Memory B cell (primary cell): ENCODE measurements around the gene KCNK1.
"Not testable (repeated sequence)": the region's sequence is repeated elsewhere in the genome, so short reads cannot be mapped to it uniquely, and the experiment has no call there.

ENCODE experiments used
- ATAC-seq: fragments of 150-1000 bp; cut with Tn5 transposase; 2 replicates; pipeline ENCODE4 v1.10.0; 2021; ENCODE audit warnings: low read depth, mild to moderate bottlenecking, moderate library complexity
- DNase-seq, 2 donors: peaks; one replicate each; pipeline ENCODE4 v3.0.0; 2022; ENCODE audit warnings: low spot score in 2 of 2
- H3K27ac Mint-ChIP-seq: one replicate; pipeline ENCODE4 v1.8.0; 2022; ENCODE audit warnings: mild to moderate bottlenecking, moderate library complexity, mixed read lengths
- H3K27me3 Mint-ChIP-seq: one replicate; pipeline ENCODE4 v1.8.0; 2022; ENCODE audit warnings: mixed read lengths
- H3K36me3 Mint-ChIP-seq: one replicate; pipeline ENCODE4 v1.8.0; 2022; ENCODE audit warnings: mild to moderate bottlenecking, mixed read lengths
- H3K4me1 Mint-ChIP-seq: one replicate; pipeline ENCODE4 v1.8.0; 2022; ENCODE audit warnings: mixed read lengths
- H3K4me3 Mint-ChIP-seq: one replicate; pipeline ENCODE4 v1.8.0; 2022; ENCODE audit warnings: mild to moderate bottlenecking, moderate library complexity, mixed read lengths
- H3K9me3 Mint-ChIP-seq: one replicate; pipeline ENCODE4 v1.8.0; 2022; ENCODE audit warnings: mixed read lengths

KCNK1 gene

DNA sequence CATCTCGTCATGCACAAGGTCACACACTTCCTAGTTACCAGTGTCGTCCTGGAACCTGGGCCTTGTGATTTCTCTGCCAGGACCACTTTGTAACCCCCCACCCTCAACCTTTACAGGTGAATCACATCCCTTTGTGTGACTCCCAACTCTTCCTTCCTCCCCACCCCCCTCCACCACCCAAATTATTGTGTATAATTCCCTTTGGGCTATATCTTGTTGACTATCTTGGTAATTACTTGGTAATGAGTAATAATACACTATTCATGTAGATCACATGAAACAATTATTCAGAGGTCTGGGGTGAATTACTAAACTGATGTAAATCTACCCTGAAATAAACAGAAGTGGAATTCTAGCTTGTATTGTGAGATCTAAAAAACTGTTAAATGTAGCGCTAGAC lies 1.7 kb downstream of the KCNK1 start:
- H3K27ac Mint-ChIP-seq, result no peak overlapping the region
- H3K4me3 Mint-ChIP-seq, result no peak overlapping the region
- peaks cover 22% of the 10 kb centered on the region for H3K27me3 Mint-ChIP-seq
- peaks cover 2% of the 10 kb centered on the region for H3K9me3 Mint-ChIP-seq
- H3K4me1 Mint-ChIP-seq, result peaks cover 2% of the 10 kb centered on the region
- DNase-seq (no peak), ATAC-seq (no peak)
- no peaks in the 10 kb centered on the region for H3K36me3 Mint-ChIP-seq

DNA sequence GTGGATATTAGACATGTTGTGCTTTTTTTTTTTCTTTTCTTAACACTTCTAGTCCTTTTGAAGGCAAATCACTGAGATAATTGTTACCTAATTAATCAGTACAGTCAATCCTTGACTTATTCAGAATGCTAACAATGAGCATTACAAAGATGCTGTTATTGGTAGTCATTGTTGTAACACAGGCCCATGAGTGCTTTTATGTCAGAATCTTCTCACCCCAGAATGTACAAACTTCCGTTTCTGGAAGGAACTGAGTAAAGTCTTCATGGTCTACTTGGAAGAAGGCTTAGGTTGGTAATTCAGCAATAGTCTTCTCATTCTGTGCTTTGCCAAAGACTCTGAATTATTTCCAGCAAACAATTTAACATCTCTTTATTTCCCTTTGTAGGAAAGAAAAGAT lies 3.1 kb downstream of the KCNK1 start:
- ATAC-seq (no peak), DNase-seq (no peak)
- Mint-ChIP-seq H3K36me3 (no peaks in the 10 kb centered on the region), H3K27ac (no peak overlapping the region), H3K4me1 (peaks cover 2% of the 10 kb centered on the region), H3K27me3 (peaks cover 16% of the 10 kb centered on the region), H3K4me3 (no peak overlapping the region), H3K9me3 (peaks cover 2% of the 10 kb centered on the region)

DNA sequence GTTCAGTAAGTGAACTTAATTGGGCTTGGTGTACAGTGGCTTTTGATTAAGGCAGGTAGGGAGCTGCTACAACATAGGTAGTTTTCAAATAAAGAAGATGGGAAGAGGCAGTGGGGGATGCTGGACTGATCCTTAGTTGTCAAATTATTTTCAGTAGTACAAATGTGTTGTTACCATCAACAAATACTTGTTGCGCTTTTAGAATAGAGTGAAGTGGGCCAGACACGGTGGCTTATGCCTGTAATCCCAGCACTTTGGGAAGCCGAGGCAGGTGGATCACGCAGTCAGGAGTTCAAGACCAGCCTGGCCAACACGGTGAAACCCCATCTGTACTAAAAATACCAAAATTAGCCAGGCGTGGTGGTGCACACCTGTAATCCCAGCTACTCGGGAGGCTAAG lies 5.5 kb downstream of the KCNK1 start:
- not testable (repeated sequence) for H3K4me1 Mint-ChIP-seq, ATAC-seq, H3K27ac Mint-ChIP-seq, DNase-seq, H3K36me3 Mint-ChIP-seq, H3K9me3 Mint-ChIP-seq, H3K4me3 Mint-ChIP-seq
- peaks cover 16% of the 10 kb centered on the region for H3K27me3 Mint-ChIP-seq

DNA sequence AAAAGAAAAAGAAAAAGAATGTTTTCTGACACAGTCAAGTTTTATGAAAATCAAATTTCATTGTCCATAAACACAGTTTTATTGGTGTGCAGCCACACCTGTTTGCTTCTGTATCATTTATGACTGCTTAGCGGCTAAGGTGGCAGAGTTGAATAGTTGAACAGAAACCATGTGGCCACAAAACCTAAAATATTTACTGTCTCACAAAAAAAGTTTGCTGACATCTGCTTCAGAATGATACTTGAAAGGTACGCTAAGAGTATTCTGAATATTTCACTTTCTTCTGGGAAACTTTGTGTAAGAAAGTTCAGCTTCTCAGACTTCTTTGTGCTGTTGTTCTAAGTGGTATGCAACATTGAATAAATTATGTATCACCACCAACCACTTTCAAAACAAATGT lies 6.2 kb downstream of the KCNK1 start:
- H3K4me3 Mint-ChIP-seq, result no peak overlapping the region
- no peak overlapping the region for H3K27ac Mint-ChIP-seq
- no peaks in the 10 kb centered on the region for H3K36me3 Mint-ChIP-seq
- DNase-seq (no peak), ATAC-seq (no peak)
- H3K9me3 Mint-ChIP-seq, result peaks cover 2% of the 10 kb centered on the region
- H3K27me3 Mint-ChIP-seq, result peaks cover 15% of the 10 kb centered on the region
- H3K4me1 Mint-ChIP-seq, result peaks cover 2% of the 10 kb centered on the region

DNA sequence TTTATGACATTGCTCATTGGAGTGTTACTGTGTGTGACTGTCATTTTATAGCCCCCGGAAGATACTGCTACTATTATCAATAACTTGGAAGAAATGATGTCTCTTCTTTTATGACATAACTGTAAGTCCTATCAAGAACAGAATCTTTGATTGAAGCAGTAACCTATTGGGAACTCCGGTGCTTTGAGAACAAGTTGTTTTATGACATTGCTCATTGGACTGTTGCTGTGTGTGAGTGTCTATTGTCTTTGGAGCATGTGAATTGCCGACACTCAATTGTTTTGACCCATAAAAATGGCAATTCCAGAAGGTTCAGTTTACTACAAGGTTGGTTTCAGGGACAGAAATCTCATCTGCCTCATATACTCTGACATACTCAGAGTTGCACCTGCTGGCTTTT lies 8.0 kb downstream of the KCNK1 start:
- no peaks in the 10 kb centered on the region for H3K36me3 Mint-ChIP-seq
- H3K27ac Mint-ChIP-seq, result no peak overlapping the region
- DNase-seq, result no peak
- H3K4me1 Mint-ChIP-seq, result peaks cover 2% of the 10 kb centered on the region
- H3K27me3 Mint-ChIP-seq, result peaks cover 10% of the 10 kb centered on the region
- H3K9me3 Mint-ChIP-seq, result peaks cover 2% of the 10 kb centered on the region
- no peak for ATAC-seq
- no peak overlapping the region for H3K4me3 Mint-ChIP-seq

DNA sequence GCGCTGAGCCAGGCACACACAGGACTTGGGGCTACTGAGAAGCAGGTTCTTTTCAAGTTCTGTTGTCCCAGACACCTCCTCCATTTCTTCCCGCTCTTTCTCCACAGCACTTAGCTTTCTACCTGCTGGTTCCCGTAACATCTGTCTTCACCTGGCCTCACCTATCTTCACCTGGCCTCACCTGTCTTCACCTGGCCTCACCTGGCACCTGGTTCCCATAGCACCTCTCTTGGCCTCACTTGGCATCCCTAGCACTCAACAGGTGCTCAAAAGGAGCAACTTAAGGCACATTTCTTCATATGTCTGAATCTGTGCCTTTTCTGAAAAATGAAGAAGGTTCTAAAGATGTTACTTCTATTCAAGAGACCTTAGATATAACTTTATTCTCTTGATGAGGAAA lies 10.4 kb downstream of the KCNK1 start:
- Mint-ChIP-seq H3K27me3 (peaks cover 7% of the 10 kb centered on the region), H3K27ac (no peak overlapping the region), H3K4me3 (no peak overlapping the region), H3K4me1 (peaks cover under 1% of the 10 kb centered on the region), H3K9me3 (peaks cover under 1% of the 10 kb centered on the region), H3K36me3 (no peaks in the 10 kb centered on the region)
- DNase-seq (no peak), ATAC-seq (no peak)

DNA sequence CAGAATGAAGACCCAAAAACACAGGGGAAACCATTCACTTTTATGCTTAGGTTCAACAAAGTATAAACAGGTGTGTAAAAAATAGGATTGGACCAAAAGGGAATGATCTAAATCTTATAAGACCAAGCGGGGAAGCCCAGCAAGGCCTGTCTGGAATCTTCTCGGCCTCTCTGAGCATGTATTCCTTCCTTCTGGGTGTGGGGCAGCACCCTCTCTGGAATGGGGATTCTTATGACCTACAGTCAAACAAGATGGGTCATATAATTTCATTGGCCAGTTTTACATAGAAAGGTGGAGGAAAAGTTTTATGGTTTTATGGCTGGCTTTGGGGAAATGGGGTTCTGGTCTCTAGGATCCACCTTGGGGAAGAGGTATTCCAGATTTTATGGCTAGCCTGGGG lies 11.2 kb downstream of the KCNK1 start:
- Mint-ChIP-seq H3K36me3 (no peaks in the 10 kb centered on the region), H3K27ac (no peak overlapping the region), H3K4me3 (no peak overlapping the region), H3K27me3 (peaks cover 7% of the 10 kb centered on the region), H3K9me3 (no peaks in the 10 kb centered on the region), H3K4me1 (no peaks in the 10 kb centered on the region)
- no peak for DNase-seq
- ATAC-seq, result no peak

DNA sequence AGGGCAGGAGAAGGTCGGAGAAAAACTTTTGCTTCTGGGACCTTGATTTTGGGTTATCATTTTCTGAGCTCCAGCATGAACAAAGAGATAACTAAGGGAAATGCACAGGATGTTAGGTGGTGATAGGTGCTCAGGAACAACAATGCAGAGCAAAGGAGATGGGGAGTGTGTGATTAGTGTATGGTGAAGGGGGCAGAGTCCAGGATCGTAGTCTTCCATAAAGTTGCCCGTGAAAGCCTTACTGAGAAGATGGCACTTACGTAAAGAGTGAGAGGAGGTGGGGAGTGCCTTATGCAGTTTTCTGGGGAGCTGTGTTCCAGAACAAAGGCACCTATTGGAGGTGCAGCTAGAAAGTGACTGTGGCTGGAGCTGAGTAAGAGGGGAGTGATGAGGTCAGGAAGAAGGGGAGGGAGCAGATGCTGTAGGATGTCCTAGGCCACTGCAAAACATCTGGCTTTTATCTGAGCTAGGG lies 11.6 kb downstream of the KCNK1 start:
- no peaks in the 10 kb centered on the region for H3K4me1 Mint-ChIP-seq
- H3K4me3 Mint-ChIP-seq, result no peak overlapping the region
- ATAC-seq (no peak), DNase-seq (no peak)
- H3K9me3 Mint-ChIP-seq, result no peaks in the 10 kb centered on the region
- no peak overlapping the region for H3K27ac Mint-ChIP-seq
- H3K36me3 Mint-ChIP-seq, result no peaks in the 10 kb centered on the region
- peaks cover 7% of the 10 kb centered on the region for H3K27me3 Mint-ChIP-seq

DNA sequence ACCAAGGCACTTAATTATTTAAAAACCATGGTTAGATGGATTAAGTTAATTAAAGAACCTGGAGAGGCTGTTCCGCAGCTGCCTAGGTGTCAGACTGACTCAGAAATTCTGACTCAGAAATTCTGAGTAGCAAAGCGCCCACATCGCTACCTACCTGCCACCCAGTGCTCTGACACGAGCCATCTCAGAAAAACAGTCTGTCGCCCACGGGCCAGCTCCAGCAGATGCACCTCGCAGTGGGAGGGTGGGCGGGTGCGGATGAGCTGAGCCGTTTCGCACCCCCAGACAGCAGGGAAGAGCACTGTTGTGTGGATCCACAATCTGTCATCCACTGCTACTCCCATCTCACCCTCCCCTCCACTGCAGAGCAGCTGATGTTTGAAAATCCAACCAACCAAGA lies 13.5 kb downstream of the KCNK1 start:
- Mint-ChIP-seq H3K27ac (no peak overlapping the region), H3K36me3 (no peaks in the 10 kb centered on the region), H3K4me3 (no peak overlapping the region), H3K27me3 (peaks cover 5% of the 10 kb centered on the region), H3K4me1 (no peaks in the 10 kb centered on the region), H3K9me3 (no peaks in the 10 kb centered on the region)
- ATAC-seq (no peak), DNase-seq (no peak)

DNA sequence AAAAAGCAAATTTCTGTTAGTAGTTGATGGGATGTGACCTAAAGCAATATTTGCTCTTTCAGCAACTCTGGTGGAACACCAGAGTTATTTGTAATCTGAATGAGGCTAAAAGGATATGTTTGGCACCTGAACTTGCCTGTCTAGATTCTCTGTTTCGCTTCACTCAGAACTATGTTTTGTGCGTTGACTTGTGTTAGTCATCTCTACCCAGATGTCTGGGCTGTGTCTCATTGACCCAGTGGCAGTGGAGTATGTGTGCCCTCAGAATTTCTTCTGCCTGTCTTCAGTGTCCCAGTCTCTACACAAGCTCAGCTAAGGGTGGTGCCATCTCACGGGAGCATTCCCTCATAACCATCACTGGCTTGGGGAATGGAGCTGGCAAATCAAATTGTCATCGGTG lies 13.9 kb downstream of the KCNK1 start:
- peaks cover 3% of the 10 kb centered on the region for H3K27me3 Mint-ChIP-seq
- H3K4me3 Mint-ChIP-seq, result no peak overlapping the region
- no peak for ATAC-seq
- H3K9me3 Mint-ChIP-seq, result no peaks in the 10 kb centered on the region
- H3K36me3 Mint-ChIP-seq, result no peaks in the 10 kb centered on the region
- H3K27ac Mint-ChIP-seq, result no peak overlapping the region
- no peak for DNase-seq
- H3K4me1 Mint-ChIP-seq, result no peaks in the 10 kb centered on the region

DNA sequence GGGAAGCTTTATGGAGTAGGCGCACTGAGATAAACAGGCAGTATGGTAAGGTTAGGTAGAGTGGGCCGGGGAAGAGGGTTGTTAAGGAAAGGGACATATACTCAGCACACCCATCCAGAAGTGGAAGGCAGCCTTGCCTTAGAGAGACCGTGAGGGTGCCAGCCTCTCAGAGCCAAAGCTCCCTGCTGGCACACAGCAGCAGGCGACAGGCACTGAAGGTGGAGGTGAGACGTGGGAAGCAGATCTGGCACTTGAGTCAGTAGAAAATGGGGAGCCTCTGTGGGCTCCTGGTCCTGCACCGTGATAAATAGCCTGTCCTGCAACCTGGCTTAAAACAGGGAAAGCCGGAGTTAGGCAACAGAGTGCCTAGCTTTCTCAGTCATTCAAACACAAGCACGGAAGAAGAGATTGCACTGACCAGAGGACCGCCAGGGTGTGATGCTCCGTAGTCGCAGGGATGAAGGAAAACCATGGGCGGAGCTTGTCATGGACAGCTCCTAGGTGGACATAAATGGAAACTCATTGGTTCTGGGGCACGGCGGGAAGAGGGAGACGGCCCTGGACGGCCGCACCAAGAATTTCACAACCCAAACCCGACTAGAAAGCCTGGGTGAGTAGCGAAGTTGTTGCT lies 15.5 kb downstream of the KCNK1 start:
- no peak overlapping the region for H3K4me3 Mint-ChIP-seq
- H3K36me3 Mint-ChIP-seq, result no peaks in the 10 kb centered on the region
- H3K27ac Mint-ChIP-seq, result no peak overlapping the region
- no peaks in the 10 kb centered on the region for H3K9me3 Mint-ChIP-seq
- no peaks in the 10 kb centered on the region for H3K4me1 Mint-ChIP-seq
- no peak for ATAC-seq
- H3K27me3 Mint-ChIP-seq, result peaks cover 3% of the 10 kb centered on the region
- DNase-seq, result no peak

DNA sequence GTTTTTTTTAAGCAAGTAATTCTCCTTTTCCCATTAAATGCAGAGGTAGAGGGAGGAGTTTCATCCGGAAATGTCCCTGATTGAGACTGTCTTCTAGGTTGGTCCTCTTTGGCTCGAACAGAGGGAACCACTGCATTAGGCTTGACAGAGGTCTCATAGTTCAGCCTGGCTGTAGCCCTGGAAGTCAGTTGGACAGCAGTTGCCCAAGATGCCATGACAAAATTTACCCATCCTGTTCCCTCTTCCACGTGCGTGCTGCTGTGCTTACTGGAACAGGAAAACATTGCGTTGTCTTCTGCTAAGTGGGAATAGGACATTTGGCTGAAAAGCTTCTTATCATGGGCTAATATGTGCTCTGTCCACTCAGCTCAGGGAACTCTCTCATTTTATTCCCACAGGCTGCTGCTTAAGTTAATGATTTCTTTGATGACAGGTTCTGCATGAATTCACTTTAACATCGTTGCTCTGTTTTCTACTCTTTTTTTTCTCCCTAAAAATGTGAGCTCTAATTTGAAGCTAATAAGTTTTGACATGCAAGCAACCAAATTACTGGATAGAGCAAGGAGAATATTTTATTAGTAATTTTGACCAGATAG lies 18.0 kb downstream of the KCNK1 start:
- Mint-ChIP-seq H3K36me3 (no peaks in the 10 kb centered on the region), H3K9me3 (peaks cover 5% of the 10 kb centered on the region), H3K4me1 (no peaks in the 10 kb centered on the region), H3K4me3 (no peak overlapping the region), H3K27ac (no peak overlapping the region), H3K27me3 (peaks cover 9% of the 10 kb centered on the region)
- no peak for DNase-seq
- ATAC-seq, result no peak

DNA sequence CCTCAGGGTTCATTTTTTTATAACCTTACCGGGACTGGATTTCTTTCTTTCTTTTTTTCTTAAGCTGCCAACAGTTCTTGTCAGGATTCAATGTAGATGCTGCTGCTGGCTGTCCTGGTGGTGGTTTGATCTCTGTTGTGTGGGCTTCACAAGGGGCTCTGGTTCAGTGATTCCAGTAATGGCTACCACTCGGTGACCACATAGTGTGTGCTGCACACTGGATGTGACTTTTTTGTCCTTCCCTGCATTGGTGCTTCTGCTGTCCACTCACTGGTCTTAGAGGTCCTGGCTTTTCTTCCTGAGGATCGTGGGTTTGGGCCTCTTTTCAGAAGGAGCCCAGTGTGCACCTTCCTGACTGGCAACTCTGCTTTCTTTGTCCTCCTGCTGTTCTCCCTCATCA lies 18.5 kb downstream of the KCNK1 start:
- ATAC-seq (no peak), DNase-seq (no peak)
- Mint-ChIP-seq H3K27me3 (peaks cover 9% of the 10 kb centered on the region), H3K4me1 (no peaks in the 10 kb centered on the region), H3K36me3 (no peaks in the 10 kb centered on the region), H3K9me3 (peaks cover 5% of the 10 kb centered on the region), H3K4me3 (no peak overlapping the region), H3K27ac (no peak overlapping the region)

DNA sequence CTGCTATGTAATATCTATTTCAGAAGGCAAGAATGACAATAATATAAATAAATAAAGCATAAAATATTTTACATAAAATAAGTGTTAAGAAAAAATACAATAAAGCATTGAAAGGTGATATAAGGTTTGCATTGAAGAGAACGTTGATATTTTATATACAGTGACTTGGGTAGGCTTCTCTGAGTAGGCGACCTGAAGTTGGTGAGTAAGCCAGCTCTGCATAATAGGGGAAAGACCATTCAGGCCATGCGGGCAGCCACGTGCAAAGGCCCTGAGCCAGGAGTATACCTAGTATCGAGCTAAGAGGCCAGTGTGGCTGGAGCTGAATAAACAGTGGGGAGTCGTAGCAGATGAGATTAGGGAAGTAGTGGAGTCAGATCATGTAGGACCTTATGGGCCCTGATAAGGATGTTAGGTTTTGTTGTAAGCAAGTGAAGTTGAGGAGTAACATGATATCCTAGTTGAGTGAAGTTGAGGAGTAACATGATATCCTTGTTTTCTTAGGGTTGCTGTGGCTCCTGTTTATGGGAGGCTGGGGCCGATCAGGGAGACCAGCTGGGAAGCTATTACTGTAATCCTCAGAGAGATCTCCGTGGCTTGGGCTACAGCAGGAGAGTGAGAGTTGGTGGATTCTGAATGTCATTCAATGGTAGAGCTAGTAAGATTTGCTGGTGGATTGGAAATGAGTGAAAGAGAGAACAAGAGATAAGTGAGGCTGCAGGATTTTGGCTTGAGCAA lies 22.0 kb downstream of the KCNK1 start:
- no peak overlapping the region for H3K27ac Mint-ChIP-seq
- H3K9me3 Mint-ChIP-seq, result peaks cover 5% of the 10 kb centered on the region
- H3K36me3 Mint-ChIP-seq, result no peaks in the 10 kb centered on the region
- peaks cover 6% of the 10 kb centered on the region for H3K27me3 Mint-ChIP-seq
- DNase-seq, result no peak
- H3K4me1 Mint-ChIP-seq, result no peaks in the 10 kb centered on the region
- no peak overlapping the region for H3K4me3 Mint-ChIP-seq
- ATAC-seq, result no peak

DNA sequence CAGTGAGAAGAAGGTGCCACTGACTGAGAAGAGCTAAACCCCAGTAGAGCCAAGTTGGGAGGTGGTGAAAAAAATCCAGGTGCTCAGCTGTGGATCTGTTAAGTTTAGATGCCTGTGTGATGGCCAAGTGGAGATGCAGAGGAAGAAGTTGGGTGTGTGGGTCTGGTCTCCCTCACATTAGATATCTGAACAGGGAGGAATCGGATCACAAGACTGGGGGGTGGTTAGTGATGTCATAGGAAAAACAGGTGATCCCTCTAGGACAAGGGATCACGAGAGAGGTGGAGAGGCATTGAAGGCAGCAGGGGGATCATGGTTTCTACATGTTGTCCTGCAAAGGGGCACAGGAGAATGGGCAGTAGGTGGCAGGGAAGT lies 22.6 kb downstream of the KCNK1 start:
- DNase-seq (no peak), ATAC-seq (no peak)
- no peak overlapping the region for H3K4me3 Mint-ChIP-seq
- H3K9me3 Mint-ChIP-seq, result peaks cover 5% of the 10 kb centered on the region
- no peak overlapping the region for H3K27ac Mint-ChIP-seq
- peaks cover 6% of the 10 kb centered on the region for H3K27me3 Mint-ChIP-seq
- H3K36me3 Mint-ChIP-seq, result no peaks in the 10 kb centered on the region
- H3K4me1 Mint-ChIP-seq, result no peaks in the 10 kb centered on the region
